Measurements from ENCODE around the gene SYNE1. TPM values are rescaled to one million over a fixed set of nuclear protein-coding genes. Genes with fewer than 3 reads are reported as not detected.
"Not testable (repeated sequence)": the region's sequence is repeated elsewhere in the genome, so short reads cannot be mapped to it uniquely, and the experiment has no call there.

The SYNE1 gene
- total RNA-seq, 2 donors from 2014 or later: 135 to 160 TPM

- no peak for DNase-seq (ENCODE audit: low spot score)
- H3K36me3 ChIP-seq: no peaks in the 10 kb centered on the region
- no peak overlapping the region for H3K27ac ChIP-seq
- TF ChIP-seq, protein P1, sequence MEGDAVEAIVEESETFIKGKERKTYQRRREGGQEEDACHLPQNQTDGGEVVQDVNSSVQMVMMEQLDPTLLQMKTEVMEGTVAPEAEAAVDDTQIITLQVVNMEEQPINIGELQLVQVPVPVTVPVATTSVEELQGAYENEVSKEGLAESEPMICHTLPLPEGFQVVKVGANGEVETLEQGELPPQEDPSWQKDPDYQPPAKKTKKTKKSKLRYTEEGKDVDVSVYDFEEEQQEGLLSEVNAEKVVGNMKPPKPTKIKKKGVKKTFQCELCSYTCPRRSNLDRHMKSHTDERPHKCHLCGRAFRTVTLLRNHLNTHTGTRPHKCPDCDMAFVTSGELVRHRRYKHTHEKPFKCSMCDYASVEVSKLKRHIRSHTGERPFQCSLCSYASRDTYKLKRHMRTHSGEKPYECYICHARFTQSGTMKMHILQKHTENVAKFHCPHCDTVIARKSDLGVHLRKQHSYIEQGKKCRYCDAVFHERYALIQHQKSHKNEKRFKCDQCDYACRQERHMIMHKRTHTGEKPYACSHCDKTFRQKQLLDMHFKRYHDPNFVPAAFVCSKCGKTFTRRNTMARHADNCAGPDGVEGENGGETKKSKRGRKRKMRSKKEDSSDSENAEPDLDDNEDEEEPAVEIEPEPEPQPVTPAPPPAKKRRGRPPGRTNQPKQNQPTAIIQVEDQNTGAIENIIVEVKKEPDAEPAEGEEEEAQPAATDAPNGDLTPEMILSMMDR (IDR thresholded peaks at IDR 0.05): no peak
- no peaks in the 10 kb centered on the region for H3K27me3 ChIP-seq
- H3K4me3 ChIP-seq: no peak overlapping the region
- H3K4me1 ChIP-seq: no peaks in the 10 kb centered on the region
- no peaks in the 10 kb centered on the region for H3K9me3 ChIP-seq
Observed at GRCh38 chr6:152673236-152673635, 36.1 kb upstream of the SYNE1 start.

- TF ChIP-seq, protein P1 (IDR thresholded peaks at IDR 0.05): no peak
- Histone ChIP-seq H3K27me3 (no peaks in the 10 kb centered on the region), H3K9me3 (no peaks in the 10 kb centered on the region), H3K4me3 (no peak overlapping the region), H3K4me1 (no peaks in the 10 kb centered on the region), H3K27ac (no peak overlapping the region), H3K36me3 (no peaks in the 10 kb centered on the region)
- no peak for DNase-seq (ENCODE audit: low spot score)
Observed at GRCh38 chr6:152671171-152671570, 34.0 kb upstream of the SYNE1 start.

- Histone ChIP-seq H3K27ac (no peak overlapping the region), H3K27me3 (no peaks in the 10 kb centered on the region), H3K9me3 (no peaks in the 10 kb centered on the region), H3K36me3 (no peaks in the 10 kb centered on the region), H3K4me1 (no peaks in the 10 kb centered on the region), H3K4me3 (no peak overlapping the region)
- TF ChIP-seq, protein P1 (IDR thresholded peaks at IDR 0.05): peak in 1 of 2 donors; percentile 44
- no peak for DNase-seq (ENCODE audit: low spot score)
Observed at GRCh38 chr6:152669895-152670294, 32.7 kb upstream of the SYNE1 start.

DNA sequence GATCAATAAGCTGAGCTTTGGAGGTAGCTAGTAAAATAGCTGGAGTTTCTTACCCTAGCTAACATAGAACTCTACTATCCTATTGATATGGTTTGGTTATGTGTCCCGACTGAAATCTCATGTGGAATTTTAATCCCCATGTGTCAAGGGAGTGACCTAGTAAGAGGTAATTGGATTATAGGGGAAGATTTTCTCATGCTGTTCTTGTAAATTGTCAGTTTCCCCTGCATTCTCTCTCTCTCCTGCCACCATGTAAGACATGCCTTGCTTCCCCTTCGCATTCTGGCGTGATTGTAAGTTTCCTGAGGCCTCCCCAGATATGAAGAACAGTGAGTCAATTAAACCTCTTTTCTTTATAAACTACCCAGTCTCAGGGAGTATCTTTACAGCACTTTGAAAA lies 24.6 kb upstream of the SYNE1 start:
- Histone ChIP-seq H3K9me3 (no peaks in the 10 kb centered on the region), H3K27me3 (no peaks in the 10 kb centered on the region)
- TF ChIP-seq, protein P1 (IDR thresholded peaks at IDR 0.05): no peak

GRCh38 chr6:152651986-152652385 lies 14.8 kb upstream of the SYNE1 start:
- TF ChIP-seq, protein P1 (IDR thresholded peaks at IDR 0.05): no peak
- no peaks in the 10 kb centered on the region for H3K9me3 ChIP-seq
- no peak overlapping the region for H3K4me3 ChIP-seq
- H3K27me3 ChIP-seq: no peaks in the 10 kb centered on the region
- no peak for DNase-seq (ENCODE audit: low spot score)
- no peaks in the 10 kb centered on the region for H3K36me3 ChIP-seq
- H3K27ac ChIP-seq: no peak overlapping the region
- H3K4me1 ChIP-seq: no peaks in the 10 kb centered on the region

More for the DNA sequence above, 24.6 kb upstream of the SYNE1 start:
- H3K4me1 ChIP-seq: no peaks in the 10 kb centered on the region
- H3K27ac ChIP-seq: no peak overlapping the region
- no peak overlapping the region for H3K4me3 ChIP-seq
- no peak for DNase-seq (ENCODE audit: low spot score)
- no peaks in the 10 kb centered on the region for H3K36me3 ChIP-seq

DNA sequence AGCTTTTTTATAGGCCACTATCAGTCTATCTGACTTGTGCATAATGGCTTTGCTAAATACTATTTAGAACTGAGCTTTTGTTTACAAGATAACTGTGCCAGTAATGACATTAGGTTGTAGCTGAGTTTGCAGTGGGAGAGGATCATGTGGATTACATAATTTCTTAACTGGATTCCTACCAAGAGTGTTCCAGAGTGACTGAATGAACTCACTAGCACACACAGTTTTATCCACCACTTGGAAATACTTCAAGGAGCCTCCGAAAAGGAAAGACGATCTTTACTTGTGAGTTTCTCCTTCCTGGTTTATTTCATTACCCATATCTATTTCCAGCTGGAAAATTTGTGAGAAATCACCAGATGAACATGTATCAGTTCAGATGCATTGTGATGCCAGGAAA lies 10.9 kb upstream of the SYNE1 start:
- TF ChIP-seq, protein P1 (IDR thresholded peaks at IDR 0.05): no peak
- no peak overlapping the region for H3K27ac ChIP-seq
- no peaks in the 10 kb centered on the region for H3K27me3 ChIP-seq
- no peak for DNase-seq (ENCODE audit: low spot score)
- no peak overlapping the region for H3K4me3 ChIP-seq
- H3K36me3 ChIP-seq: no peaks in the 10 kb centered on the region
- H3K4me1 ChIP-seq: no peaks in the 10 kb centered on the region
- H3K9me3 ChIP-seq: no peaks in the 10 kb centered on the region

DNA sequence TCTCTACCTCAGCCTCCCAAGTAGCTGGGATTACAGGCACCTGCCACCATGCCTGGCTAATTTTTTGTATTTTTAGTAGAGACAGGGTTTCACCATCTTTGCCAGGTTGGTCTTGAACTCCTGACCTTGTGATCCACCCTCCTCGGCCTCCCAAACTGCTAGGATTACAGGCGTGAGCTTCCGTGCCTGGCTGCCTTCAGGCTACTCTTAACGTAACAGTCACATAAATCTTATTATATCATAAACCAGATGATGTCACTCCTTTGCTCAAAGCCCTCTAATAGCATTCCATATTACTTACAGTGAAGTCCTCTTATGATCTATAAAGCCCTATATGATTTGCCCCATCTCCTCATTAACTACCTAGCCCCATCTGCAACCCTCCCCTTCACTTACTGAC lies 9.6 kb upstream of the SYNE1 start:
- not testable (repeated sequence) for H3K4me1 ChIP-seq; H3K27ac ChIP-seq; DNase-seq (ENCODE audit: low spot score); H3K27me3 ChIP-seq; H3K4me3 ChIP-seq; H3K36me3 ChIP-seq; H3K9me3 ChIP-seq

Measured in right atrium auricular region (tissue), 2 donors.